ENCODE measurements around the gene TRMT10B. TPM values are rescaled to one million over a fixed set of nuclear protein-coding genes. Genes with fewer than 3 reads are reported as not detected.

TRMT10B gene
- total RNA-seq, 4 donors from 2014 or later: 3.8 to 25.3 (median 8.9) TPM

- 64% methylated on average over 4 of the region's 4 CpGs for WGBS
- Histone ChIP-seq H3K27me3 (no peaks in the 10 kb centered on the region), H3K27ac (no peak overlapping the region), H3K4me3 (no peak overlapping the region), H3K36me3 (no peaks in the 10 kb centered on the region), H3K4me1 (no peaks in the 10 kb centered on the region), H3K9me3 (no peaks in the 10 kb centered on the region)
- DNase-seq (ENCODE audit: low spot score in 2 of 2): no peak
- TF ChIP-seq POLR2A (IDR thresholded peaks at IDR 0.05) (no peak), EP300 (IDR thresholded peaks at IDR 0.05) (no peak), CTCF (IDR thresholded peaks at IDR 0.05) (no peak), POLR2AphosphoS5 (IDR thresholded peaks at IDR 0.05) (no peak)
Observed at GRCh38 chr9:37715260-37715659, 38.3 kb upstream of the TRMT10B start.

- WGBS: 93% methylated on average over 5 of the region's 5 CpGs
- Histone ChIP-seq H3K4me1 (no peaks in the 10 kb centered on the region), H3K4me3 (no peak overlapping the region), H3K27ac (no peak overlapping the region), H3K36me3 (no peaks in the 10 kb centered on the region), H3K9me3 (no peaks in the 10 kb centered on the region), H3K27me3 (no peaks in the 10 kb centered on the region)
- no peak for TF ChIP-seq EP300 (IDR thresholded peaks at IDR 0.05)
- TF ChIP-seq CTCF (IDR thresholded peaks at IDR 0.05): no peak
- no peak for TF ChIP-seq POLR2AphosphoS5 (IDR thresholded peaks at IDR 0.05)
- no peak for TF ChIP-seq POLR2A (IDR thresholded peaks at IDR 0.05)
- DNase-seq (ENCODE audit: low spot score in 2 of 2): no peak
Observed at GRCh38 chr9:37715991-37716505, 37.6 kb upstream of the TRMT10B start.

GRCh38 chr9:37719526-37719925 is 34.1 kb upstream of the TRMT10B start:
- H3K27ac ChIP-seq: no peak overlapping the region
- no peaks in the 10 kb centered on the region for H3K9me3 ChIP-seq
- H3K36me3 ChIP-seq: no peaks in the 10 kb centered on the region
- 85% methylated on average over 2 of the region's 2 CpGs for WGBS
- no peak for TF ChIP-seq POLR2A (IDR thresholded peaks at IDR 0.05)
- TF ChIP-seq POLR2AphosphoS5 (IDR thresholded peaks at IDR 0.05): no peak
- TF ChIP-seq CTCF (IDR thresholded peaks at IDR 0.05): no peak
- TF ChIP-seq EP300 (IDR thresholded peaks at IDR 0.05): no peak
- DNase-seq (ENCODE audit: low spot score in 2 of 2): no peak
- no peaks in the 10 kb centered on the region for H3K27me3 ChIP-seq
- no peaks in the 10 kb centered on the region for H3K4me1 ChIP-seq
- no peak overlapping the region for H3K4me3 ChIP-seq

GRCh38 chr9:37727013-37727412 is 26.6 kb upstream of the TRMT10B start:
- Histone ChIP-seq H3K4me3 (no peak overlapping the region), H3K4me1 (no peaks in the 10 kb centered on the region), H3K27me3 (peaks cover 5% of the 10 kb centered on the region), H3K36me3 (no peaks in the 10 kb centered on the region), H3K27ac (no peak overlapping the region), H3K9me3 (no peaks in the 10 kb centered on the region)
- DNase-seq (ENCODE audit: low spot score in 2 of 2): no peak
- WGBS: 87% methylated on average over 5 of the region's 5 CpGs
- TF ChIP-seq POLR2A (IDR thresholded peaks at IDR 0.05): no peak
- TF ChIP-seq POLR2AphosphoS5 (IDR thresholded peaks at IDR 0.05): no peak
- no peak for TF ChIP-seq CTCF (IDR thresholded peaks at IDR 0.05)
- TF ChIP-seq EP300 (IDR thresholded peaks at IDR 0.05): no peak

GRCh38 chr9:37729499-37729898 is 24.1 kb upstream of the TRMT10B start:
- Histone ChIP-seq H3K4me1 (no peaks in the 10 kb centered on the region), H3K9me3 (no peaks in the 10 kb centered on the region), H3K27ac (no peak overlapping the region), H3K27me3 (peaks cover 5% of the 10 kb centered on the region), H3K36me3 (no peaks in the 10 kb centered on the region), H3K4me3 (no peak overlapping the region)
- DNase-seq (ENCODE audit: low spot score in 2 of 2): no peak
- TF ChIP-seq POLR2A (IDR thresholded peaks at IDR 0.05) (no peak), POLR2AphosphoS5 (IDR thresholded peaks at IDR 0.05) (no peak)
- WGBS: 37% methylated on average over 8 of the region's 9 CpGs

GRCh38 chr9:37730256-37730655 is 23.3 kb upstream of the TRMT10B start:
- Histone ChIP-seq H3K9me3 (no peaks in the 10 kb centered on the region), H3K27ac (no peak overlapping the region), H3K36me3 (no peaks in the 10 kb centered on the region), H3K4me3 (no peak overlapping the region), H3K27me3 (peaks cover 5% of the 10 kb centered on the region), H3K4me1 (no peaks in the 10 kb centered on the region)
- no peak for TF ChIP-seq CTCF (IDR thresholded peaks at IDR 0.05)
- WGBS: 77% methylated on average over 3 of the region's 3 CpGs
- DNase-seq (ENCODE audit: low spot score in 2 of 2): no peak
